ENCODE measurements around the gene CBX5.
"Not testable (repeated sequence)": the region's sequence is repeated elsewhere in the genome, so short reads cannot be mapped to it uniquely, and the experiment has no call there.

Gene CBX5

DNA sequence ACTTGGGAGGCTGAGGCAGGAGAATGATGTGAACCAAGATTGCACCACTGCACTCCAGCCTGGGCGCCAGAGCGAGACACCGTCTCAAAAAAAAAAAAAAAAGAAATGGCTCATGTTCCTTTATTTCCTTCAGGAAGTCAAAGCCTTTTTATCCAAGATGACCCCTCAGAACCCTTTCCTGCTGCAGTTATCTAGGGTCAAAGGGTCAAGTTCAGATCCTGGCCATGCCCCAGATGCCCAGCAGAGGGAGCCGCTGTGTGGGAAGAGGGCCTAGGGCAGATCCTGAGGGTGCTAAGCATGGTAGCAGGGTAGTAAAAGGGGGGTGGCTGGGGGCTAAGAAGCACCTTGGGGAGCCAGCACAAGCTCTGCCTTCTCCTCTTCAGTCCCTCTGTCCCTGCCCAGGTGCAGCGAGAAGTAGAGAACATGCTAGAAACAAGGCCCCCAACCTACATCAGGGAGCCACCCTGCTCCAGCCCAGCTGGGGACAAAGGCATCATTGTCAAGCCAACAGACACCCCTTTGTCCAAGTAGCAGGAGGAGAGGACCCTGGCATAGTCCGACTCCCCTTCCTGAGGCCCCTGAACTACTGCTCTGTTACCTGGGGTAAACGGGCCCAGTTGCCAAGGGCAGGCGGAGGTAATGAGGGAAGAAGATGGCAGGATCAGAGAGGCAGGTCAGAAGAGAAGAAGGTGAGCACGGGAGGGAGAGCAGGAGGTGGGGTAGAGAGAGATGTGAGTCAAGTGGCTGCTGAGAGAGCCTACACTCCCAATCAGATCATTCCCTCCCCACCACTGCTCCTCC lies 14.4 kb upstream of the CBX5 start:
- DNase-seq (ENCODE audit: low read depth) = no peak

DNA sequence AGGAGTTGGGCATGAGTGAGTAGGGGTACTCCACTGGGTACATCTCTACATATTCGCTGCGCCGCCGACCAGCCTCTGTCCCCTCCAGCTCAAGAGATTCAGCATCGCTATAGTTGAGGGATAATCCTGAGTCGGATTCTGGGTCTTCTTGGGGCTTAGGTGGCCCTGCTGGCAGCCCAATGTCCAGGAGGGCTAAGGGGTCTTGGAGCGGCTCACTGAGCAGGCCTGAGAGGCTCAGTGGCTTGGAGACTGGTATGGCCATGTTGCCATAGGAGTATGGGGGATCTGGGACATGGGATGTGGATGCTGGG lies 13.0 kb upstream of the CBX5 start:
- DNase-seq (ENCODE audit: low read depth) = no peak

DNA sequence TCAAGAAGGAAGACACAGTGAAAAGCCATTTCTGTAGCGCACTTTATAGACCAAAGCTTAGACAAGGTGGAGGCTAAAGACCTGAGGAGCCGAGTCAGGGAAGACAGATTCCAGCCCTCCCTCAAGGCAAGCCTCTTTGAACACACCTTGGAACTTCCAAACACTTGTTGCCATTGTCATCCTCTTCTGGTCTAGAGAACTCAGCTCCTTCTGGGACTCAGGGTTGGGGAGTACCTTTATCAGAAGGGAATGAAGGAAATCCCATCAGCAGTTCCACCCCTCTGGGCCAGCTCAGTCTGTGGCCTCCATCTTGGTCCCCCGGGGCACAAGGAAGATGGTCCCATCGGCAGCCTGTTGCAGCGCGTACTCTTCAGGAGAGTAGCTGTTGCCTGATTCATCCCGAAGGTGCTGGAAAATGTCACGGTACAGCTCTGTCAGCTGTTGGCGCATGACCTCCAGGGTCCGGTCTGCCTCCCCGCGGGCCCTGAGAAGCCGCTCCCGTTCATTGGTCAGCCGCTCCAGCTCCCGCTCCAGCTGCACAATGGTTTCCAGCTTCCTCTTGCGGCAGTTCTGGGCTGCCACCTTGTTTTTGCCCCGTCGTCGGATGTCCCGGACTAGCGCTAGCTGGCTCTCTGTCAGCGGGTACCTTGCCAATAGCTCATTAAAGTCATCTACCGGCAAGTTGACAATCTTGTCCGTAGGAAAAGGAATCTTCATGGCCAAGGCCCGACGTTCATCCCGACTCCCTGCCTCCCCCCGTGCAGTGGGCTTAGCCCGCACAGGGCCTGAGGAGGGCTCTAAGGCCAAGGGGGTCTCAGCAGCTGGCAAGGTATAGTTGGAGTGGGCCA lies 12.4 kb upstream of the CBX5 start:
- no peak for DNase-seq (ENCODE audit: low read depth)

DNA sequence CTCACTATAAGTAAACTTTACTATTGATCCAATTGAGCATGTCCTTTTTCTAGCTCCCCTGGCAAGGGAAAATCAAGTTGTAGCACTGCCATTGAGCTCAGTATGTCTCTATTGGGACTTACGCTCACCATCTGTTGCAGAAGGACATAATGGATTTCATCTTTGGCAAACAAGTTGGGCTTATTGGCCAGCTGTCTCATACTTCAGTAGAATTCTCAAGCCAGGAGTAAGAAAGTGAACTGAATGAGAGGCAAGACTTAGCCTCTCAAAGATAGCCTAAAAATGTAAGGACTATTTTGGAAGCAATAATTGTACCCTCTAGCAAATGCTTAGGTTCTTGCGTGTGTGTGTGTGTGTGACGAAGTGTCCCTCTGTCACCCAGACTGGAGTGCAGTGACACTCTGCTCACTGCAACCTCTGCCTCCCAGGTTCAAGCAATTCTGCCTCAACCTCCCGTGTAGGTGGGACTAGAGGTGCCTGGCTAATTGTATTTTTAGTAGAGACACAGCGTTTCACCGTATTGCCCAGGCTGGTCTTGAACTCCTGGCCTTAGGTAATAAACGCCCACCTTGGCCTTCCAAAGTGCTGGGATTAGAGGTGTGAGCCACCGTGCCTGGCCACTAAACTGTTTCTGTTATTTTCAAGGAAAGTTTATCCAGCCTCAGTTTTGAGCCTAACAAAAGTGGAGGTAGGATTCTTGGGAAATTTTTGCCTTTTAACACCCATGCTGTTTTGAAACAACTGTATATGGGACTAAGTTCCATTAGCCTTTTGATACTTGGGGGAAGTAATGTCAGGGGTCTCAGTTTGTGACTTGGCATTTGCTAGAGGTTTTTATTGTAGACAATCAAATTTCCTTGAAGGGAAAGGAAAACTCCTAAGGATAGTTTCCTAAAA lies 7.6 kb upstream of the CBX5 start:
- no peak for DNase-seq (ENCODE audit: low read depth)

DNA sequence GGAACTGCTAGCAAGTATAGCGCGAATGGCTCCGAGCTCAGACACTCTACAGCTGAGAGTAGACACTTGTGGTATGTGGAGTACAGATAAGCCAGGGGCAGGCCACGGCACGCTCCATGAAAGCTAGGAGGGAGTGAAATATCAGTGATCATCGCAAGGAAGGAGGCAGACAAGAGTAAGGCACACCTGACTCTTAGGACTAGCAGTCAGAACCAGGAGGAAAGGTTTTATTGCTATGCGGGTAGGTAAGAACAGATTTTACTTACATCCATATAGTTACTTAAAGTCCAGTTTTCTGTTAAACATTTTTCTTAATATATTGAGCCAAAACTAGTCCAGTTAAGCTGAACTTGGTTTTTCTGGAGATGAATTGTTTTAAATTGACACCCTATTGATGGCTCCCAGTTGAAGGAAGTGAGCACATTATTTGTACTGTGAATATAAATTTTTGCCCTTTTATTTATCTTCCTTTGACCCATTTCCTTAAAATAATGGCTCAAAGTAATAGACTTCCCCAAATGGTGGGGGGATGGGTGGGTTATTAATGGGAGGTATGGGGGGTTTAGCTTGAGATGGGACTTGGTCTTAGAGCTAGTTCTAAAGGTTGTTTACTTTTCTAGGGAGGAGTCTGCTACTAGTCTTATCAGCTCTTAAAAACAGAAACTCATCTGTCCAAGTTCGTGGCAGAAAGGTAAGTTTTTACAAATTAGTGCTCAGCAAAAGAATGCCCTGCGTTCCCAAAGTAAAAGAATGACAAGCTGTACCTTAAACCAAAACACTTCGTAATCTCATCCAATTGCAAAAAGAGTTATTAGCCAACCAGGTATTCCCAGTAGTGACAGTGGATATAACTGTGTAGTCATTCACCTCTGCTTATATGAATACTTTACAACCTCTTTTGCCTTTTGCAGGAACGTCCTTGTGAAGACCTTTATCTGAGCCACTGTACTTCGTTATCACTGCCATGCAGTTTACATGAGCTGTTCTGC lies 6.4 kb upstream of the CBX5 start:
- DNase-seq (ENCODE audit: low read depth) = no peak

DNA sequence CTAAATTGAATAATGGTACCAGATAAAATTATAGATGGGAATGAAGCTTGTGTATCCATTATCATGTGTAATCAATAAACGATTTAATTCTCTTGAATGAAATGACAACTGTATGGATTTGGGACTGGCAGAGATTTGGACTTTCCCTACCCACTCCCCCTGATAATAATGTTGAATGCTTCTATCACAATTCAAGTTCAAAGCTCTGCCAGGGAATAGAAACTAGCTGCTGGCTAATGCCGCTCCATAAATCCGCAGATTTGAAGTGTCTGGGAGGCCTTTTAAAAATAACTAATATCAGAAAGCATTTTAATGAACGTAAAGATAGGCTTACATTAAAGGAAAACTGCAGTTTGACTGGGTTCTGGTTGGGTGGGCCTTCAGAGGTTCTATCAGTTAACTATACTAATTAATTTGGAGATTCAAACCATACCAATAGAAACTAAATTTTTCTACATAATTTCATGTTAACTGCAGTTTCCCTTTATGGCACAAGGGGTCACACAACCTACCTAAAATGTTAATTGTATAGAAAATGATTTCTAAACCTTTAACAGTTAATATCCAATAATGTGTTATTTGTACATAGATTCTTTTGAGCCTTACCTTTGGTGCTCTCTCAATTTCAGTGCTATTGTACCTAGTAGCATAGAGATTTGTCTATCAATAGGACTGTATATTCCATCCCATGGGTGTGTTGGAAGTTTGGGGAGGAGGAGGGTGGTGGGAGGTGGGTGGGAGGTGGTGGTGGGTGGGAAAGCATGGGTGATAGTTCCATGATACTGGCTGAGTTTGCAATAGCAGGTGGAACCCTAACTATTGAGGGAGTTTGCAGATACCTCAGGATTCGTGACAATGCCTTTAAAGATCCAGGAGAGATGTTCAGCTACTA lies 5.5 kb upstream of the CBX5 start:
- no peak for DNase-seq (ENCODE audit: low read depth)

DNA sequence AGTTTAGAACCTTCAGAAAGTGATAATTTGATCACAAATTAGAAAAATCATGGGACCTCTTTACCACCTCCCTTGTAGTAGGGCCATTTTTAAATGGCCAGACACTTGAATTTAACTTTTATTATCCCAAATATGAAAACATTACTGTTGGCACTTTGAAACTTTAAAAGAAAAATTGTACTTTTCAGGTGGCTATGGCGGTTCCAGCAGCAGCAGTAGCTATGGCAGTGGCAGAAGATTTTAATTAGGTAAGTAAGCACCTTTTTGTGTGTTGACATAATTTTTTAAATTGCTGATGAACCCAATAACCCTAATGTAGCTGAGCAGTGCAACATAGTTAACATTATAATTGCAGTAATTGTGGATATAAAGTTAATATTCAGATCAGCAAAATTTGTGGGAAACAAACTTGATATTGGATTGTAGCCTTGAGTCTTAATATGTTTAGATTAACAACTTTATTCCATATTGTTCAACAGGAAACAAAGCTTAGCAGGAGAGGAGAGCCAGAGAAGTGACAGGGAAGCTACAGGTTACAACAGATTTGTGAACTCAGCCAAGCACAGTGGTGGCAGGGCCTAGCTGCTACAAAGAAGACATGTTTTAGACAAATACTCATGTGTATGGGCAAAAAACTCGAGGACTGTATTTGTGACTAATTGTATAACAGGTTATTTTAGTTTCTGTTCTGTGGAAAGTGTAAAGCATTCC lies 4.3 kb upstream of the CBX5 start:
- DNase-seq (ENCODE audit: low read depth) = not testable (repeated sequence)

DNA sequence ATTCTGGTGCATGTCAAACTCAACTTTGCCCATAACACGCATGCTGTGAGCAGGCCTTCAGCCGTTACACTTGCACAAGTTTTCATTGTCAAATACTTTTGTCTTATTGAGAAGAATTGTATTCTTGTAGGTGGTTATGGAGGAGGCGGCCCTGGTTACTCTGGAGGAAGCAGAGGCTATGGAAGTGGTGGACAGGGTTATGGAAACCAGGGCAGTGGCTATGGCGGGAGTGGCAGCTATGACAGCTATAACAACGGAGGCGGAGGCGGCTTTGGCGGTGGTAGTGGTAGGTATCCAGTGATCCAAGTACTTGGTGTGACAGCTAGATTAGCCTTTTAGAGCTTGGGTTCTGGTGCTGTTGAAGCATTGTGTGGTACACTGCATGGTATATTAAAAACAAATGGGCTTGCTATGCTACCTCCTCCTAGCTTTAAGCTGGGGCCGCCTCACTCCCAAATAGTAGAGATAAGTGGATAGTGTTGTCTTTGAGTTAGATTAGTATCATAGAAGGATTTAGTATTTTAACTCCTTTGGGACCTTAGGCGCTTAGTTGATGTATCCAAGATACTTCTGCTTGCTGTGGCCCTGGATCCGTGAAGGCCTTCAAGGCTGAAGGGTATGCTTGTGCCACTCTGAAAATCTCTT lies 3.1 kb upstream of the CBX5 start:
- DNase-seq (ENCODE audit: low read depth) = no peak

DNA sequence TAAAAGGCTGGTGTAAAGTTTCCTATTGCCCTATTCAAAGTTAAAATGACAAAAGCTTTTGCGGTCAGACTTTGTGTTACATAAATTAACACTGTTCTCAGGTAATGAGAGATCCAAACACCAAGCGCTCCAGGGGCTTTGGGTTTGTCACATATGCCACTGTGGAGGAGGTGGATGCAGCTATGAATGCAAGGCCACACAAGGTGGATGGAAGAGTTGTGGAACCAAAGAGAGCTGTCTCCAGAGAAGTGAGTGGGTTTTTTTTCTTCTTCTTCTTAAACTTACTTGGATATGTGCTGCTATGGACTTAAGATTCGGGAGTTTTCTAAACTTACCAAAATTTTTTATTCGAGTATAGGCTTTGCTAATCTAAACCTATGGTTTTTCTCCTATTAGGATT lies 1.8 kb upstream of the CBX5 start:
- not testable (repeated sequence) for DNase-seq (ENCODE audit: low read depth)

DNA sequence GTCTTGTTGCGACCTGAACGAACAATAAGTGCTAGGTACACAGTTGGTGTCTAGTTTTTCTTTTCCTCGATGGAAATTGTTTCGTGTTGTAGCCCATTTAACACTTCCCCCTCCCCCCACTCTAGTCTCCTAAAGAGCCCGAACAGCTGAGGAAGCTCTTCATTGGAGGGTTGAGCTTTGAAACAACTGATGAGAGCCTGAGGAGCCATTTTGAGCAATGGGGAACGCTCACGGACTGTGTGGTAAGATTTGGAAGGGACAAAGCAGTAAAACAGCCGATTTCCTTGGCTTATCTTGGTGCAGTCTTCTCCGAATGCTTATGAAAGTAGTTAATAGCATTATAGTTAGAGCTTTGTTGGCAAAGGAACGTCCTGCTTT lies 1.3 kb upstream of the CBX5 start:
- not testable (repeated sequence) for DNase-seq (ENCODE audit: low read depth)

DNA sequence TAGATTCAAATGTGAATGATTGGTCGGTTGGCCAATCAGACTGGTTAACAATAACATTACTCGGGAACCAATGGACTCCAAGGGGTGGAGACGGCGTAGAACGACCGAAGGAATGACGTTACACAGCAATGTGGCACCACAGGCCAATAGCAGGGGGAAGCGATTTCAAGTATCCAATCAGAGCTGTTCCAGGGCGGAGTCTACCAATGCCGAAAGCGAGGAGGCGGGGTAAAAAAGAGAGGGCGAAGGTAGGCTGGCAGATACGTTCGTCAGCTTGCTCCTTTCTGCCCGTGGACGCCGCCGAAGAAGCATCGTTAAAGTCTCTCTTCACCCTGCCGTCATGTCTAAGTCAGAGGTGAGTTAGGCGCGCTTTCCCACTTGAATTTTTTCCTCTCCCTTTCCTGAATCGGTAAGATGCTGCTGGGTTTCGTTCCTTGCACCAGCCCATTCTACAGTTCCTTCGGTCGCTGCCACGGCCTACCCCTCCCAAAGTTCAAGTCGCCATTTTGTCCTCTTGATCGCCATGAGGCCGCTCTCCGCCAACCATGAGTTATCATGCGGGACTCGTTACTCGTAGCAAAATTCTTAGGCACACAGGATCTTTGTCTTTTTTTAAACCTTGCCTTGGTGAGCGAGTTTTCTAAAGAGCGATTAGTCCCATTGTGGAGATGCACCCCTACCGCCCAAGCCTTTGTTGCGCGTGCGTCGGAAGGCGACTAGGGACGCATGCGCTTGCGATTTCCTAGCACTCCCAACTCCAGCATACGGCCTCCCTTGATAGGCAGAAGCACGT lies 742 bp upstream of the CBX5 start, which contains the start of gene HNRNPA1:
Gene HNRNPA1 (plus strand): TSS at position 259 of the 793 bp plus-strand sequence. CDS start 82 bp downstream, at position 341.
- DNase-seq (ENCODE audit: low read depth) = peak; percentile 92

DNA sequence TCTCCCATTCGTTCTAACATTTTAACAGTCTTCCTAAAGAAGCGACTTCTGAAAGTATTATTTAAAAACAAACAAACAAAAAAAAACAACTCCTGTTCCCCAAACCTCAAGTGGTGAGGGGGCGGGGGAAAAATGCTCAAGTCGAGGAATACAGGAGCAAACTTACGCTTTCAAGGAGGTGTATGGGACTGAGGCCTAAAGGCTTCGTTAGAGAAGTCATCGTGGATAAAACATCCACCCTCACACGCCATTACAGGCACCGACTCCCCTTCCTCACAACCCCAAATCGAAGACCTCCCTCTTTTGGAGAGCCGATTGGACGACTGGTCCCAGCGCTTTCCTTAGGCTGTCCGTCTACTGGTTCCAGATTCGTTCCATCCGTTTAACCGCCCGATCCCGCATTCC lies 693 bp downstream of the CBX5 start:
- DNase-seq (ENCODE audit: low read depth) = no peak

DNA sequence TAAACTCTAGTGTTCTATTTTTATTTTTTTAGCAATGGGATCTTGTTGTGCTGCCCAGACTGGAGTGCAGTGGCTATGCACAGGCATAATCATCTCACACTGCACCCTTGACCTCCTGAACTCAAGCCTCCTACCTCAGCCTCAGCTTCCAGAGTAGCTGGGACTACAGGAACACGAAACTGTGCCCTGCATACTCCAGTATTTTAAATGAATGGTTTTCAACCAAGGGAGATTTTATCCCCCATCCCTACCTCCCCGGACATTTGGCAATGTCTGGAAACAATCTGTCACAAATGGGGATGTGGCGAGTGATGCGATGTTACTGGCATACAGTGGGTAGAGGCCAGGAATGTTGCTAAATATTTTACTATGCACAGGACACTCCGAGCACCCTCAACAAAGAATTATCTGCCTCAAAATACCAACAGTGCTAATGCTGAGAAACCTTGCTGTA lies 2.1 kb downstream of the CBX5 start:
- DNase-seq (ENCODE audit: low read depth) = no peak

DNA sequence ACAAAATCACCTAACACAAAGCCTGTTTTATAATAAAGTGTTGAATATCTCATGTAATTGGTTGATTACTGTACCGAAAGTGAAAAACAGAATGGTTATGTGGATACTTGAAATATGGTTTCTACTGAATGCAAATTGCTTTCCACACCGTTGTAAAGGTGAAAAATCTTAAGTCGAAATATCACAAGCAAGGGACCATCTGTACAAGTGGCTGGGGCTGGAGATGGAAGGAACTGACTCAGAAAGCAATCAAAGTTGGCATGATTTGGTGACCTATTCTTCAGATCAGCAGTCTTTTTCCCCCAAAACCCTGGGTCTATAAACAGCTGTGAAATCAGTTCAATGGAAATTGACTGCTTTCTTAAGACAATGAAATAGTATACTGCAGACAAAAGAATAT lies 3.6 kb downstream of the CBX5 start:
- no peak for DNase-seq (ENCODE audit: low read depth)

DNA sequence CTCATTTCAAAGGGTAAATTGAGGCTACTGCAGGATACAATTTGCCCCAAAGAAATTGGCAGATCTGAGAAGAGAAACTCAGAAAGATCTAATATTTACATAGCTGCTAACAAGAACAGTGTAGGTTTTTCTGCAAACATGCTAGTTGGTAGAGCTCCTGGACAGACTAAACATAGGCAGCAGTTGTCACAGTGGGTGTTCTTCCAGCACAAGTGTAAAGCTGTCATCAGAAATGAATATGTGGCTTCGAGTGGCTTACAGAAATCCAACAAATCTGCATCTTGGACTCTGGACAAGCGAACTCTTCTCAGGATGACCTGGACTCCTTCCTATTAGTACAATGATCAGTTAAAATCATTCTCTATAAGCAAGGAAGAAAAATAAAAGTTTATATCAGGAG lies 5.9 kb downstream of the CBX5 start:
- no peak for DNase-seq (ENCODE audit: low read depth)

DNA sequence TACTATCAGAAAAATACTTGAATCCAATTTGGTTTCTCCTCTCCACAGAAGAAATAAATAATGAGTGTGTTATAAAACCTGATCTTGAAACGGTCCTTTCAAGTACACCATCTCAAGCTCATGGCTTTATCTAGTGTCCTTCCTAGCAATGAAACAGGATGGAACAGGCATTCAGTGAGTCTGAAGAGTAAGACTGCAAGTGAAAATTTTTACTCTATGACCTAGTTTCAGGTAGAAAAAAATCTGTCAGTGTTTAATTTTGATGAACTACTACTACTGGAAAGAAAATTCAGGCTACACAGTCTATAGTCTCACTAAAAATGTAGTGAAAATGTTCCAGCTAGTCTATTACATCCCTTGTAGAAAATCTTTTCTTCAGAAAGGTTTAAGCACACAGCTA lies 7.7 kb downstream of the CBX5 start:
- no peak for DNase-seq (ENCODE audit: low read depth)

DNA sequence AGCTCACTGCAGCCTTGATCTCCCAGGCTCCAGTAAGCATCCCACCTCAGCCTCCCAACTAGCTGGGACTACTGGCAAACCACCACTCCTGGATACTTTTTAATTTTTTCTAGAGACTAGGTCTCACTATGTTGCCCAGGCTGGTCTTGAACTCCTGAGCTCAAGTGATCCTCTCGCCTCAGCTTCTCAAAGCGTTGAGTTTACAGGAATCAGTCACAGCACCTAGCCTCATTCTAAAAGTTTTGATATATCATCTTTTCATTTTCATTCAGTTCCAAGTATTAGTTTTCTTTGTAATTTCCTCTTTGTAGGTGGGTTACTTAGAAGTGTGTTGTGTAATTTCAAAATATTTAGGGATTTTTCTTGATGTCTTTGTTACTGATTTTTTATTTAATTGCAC lies 9.6 kb downstream of the CBX5 start:
- no peak for DNase-seq (ENCODE audit: low read depth)

DNA sequence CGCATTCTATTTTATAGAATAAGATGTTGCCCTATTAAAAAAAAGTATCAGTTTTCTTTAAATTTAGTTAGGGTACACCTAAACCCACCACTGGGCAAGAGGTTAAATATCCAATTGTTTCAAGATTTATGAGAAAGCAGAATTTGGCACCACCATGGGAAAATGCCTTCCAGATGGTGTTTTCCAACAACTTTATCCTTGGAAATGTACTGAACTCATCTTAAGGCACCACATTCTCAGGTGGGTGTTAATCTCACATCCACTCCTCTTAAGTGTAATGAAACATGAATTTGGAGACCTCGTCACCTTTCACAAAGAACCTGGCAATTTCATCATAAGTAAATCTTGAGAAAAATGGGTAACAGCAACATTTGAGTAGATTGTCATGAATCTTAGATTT lies 13.1 kb downstream of the CBX5 start:
- no peak for DNase-seq (ENCODE audit: low read depth)
